NOMO-1 treated with dmso at 0.1 percent for 144 hours (cell line): ENCODE results near the gene ZCCHC24.

Experiments
- DNase-seq: peaks from one replicate; lab custom pipeline; 2025; ENCODE audit not compliant: unreplicated experiment; lab: John Stamatoyannopoulos, UW

ZCCHC24 gene

DNA sequence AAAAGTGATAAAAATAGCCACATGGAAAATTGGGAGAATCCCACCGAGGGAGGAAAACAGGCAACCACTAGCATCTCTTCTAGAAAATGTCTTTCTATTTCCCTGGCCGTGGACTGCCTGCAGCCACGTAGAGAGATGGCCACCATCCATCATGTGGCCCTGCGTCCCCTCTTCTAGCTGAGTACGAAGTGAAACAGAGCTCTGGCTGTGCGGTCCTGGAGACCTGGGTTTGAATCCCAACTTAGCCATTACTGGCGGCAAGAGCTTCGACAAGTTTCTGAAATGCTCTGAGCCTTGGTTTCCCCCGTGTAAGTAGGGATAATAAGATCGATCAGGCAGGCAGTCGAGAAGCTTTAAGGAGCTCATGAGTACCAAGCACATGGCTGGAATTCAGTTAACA, 32.9 kb downstream of the ZCCHC24 start:
- no peak for DNase-seq

DNA sequence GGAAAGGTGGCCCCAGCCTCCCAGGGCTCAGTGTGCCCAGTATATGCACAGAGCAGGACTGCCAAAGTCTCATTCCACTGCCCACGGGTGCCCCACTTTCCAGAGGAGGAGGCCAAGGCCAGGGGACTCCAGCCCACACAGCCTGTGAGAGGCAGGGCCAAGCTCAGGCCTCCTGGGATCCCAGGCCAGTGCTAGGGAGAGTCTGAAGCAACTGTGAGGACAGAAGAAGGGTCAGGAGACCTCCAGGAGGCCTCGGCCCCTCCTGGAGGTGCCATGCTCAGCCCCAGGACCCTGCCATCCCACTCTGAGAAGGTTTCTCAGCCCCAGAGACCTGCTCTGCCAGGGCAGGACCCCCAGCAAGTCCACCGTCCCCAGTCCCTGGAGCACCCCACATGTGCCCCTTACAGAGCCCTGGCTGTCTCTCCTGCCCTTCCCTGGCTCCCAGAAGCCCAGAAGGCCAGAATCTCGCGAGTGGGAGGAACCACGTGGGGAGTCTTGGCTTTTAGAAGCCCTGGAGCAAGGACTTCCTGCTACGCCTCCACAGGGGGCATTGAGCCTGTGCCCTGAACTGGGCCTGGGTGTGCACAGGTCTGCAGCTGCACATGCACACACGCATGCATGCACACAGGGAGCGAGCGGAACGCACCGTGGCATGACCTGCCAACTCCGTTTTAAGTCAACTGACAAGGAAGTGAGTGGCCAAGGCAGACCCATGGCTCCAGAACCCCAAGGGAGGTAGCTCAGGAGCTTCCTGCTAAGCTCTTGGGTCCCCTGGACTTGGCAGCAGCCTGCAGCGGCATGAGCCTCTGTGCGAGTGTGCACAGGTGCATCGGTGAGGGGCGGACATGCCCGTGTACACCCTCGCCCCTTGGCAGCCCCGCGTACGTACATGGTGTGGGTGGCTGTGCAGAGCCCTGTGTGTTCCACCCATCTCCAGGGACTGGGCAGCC, 33.6 kb downstream of the ZCCHC24 start:
- DNase-seq: no peak

DNA sequence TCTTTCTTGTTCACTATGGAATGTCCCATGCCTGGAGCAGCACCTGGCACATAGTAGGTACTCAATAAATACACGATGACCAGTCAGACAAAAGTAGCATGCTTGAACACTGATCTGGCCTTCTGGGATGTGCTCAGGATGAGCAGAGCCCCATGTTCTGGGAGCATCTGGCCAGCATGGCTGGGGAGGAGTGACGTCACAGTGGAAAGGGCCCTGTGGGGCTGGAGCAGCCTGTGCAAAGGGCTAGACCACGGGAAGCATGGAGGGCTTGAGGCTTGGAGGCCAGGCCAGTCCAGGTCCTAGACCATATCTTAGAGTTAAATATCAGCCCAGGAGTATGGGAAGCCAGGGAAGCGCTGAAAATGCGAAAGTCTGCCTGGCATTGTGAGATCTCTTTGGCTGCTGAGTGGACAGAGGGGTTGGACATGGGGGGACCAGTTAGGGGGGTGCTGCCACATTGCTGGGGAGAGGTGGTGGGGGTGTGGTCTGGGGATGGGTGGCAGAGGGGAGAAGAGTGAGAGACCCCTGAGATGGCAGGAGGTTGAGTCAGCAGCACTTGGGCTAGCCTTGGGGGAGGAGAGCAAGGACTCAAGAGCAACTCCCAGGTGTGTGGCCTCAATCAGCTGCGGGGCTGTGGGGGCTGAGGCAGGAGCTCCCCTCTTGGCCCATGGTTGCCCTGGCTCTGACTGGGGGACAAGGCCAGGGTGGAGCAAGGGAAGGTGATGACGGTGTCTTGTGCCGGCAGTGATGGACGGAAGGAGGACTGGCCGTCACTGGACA, 34.9 kb downstream of the ZCCHC24 start:
- no peak for DNase-seq

DNA sequence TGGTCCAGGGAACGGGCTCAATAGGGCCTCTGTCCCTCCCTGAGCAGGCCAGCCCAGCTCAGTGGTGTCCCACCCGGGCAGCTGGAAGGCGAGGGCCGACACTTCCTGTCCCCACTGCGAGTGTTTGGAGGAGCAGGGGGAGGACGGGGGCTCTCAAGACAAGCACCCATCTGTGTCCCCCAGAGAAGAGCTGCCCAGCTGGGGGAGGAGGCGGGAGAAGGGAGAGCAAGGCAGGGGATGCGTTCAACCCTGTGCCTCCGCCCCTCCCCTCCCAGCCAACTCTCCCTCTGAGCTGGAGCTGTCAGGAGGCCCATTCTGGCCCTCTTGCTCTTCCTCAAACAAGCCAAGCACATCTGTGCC, 35.7 kb downstream of the ZCCHC24 start:
- DNase-seq: no peak

DNA sequence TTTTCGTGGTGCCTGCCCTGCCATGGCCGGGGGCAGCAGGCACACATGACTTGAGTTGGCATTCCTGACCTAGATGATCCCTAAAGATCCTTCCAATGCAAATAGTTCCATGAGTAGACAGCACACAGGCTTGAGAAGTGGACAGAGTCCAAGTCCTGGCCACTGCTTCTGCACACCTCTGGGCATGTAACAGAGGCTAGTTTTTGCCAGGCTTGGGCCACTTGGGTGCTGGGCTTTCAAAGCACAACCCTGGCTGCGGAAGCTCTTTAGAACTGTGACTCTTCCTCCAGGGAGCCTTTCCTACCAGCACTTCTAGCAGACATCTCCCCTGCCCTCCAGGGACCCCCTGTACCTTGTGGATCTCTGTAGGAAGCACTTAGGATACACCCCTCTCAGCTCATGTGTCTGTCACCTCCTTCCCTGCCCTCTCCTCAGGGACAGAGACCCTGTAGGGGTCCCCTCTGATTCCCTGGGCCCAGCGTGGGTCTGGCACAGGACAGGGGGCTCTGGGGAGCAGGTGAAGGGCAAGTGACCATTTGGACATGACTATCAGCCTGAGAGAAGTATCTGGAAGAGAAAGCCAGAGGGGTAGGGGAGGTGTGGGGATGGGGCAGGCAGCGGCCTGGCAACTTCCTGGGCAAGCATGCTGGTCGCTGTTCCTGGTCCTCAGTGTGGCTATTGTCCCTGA, 36.2 kb downstream of the ZCCHC24 start:
- no peak for DNase-seq

DNA sequence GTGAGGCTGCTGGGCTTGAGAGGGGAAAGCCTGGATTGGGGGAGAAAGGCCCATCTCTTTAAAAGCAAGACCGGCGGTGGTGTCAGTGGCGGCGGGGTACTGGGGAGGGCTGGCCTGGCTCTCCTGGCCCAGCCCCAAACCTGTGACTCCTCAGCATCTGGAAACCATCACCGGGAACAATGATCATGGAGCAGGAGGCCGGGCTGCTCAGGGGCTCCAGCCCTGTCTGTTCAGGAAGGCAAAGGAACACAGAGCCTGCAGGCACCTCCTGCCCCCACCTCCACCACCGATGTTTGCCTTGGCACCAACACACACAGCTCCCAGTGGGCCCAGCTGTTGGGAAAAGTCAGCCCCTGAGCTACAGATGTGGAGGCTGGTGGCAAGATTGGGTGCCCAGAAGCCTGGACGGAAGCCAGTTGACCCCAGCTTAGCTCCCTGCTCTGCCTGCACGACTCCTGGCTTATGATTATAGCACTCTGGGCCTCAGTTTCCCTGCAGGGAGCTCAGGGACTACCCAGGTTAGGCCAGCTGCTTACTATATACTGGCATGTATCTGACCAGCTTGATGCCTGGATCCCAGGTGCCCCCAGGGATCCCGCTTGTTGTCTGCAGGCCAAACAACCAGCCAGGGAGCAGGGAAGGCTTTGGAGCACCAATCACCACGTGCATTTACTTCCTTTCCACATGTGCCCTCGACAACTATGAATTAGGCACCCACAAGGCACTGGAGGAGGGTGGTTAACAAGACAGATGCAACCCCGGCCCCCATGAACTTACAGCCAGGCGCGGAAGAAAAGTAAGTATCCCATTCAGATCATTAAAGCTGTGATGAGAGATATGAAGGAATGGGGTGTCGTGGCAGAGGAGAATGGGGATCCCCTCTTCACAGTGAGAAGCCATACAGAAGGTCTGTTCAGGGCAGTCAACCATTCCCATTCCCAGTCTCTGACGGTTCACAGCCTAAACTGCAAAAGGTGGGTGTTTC, 37.3 kb downstream of the ZCCHC24 start:
- DNase-seq: no peak

DNA sequence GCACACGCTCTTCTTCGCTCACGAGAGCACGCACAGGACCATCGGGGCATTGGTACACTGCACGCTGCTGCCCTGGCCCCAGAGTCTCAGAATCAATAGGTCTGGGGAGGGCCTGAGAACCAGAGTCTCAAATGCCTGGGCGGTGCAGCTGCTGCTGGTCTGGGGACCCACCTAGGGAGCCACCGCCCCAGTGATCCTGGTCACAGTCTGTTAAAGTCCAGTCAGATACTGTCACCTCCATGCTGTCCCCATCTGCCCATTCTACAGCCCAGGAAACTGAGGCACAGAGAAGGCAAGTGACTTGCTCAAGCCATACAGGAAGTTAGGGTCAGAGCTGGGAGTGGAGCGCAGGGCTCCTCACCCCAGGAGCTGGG, 38.0 kb downstream of the ZCCHC24 start:
- no peak for DNase-seq

DNA sequence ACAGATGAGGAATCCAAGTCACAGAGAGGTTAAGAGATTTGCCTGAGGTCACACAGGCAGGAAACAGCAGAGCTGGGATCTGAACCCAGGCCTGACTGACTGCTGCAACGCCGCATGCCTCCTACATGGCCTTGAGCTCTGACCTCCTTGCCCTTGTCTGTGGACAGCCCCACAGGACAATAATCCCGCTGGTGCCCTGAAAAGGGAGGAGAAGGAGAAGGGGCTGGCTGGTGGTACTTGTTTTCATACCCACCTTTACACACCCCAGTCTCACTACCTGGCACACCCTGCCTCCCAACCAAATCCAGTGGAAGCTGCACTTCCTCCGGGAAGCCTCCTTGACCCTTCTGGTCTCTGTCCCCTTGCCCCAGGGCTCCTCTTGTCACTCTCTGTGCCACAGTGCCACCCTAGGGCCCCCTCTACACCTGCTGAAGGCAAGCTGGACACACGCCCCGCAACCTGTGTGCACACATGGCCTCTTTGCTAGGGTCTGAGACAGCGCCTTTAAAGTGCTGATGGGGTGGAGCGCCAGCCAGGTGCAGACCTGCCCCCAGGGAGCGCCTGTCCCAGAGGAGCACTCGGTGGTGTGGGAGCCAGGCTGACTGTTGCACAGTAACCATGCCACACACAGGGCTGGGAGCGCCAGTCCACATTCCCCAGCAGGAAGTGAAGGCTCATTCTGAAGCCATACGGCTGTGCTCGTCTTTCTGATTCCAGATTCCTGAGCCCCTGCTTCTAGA, 38.6 kb downstream of the ZCCHC24 start:
- DNase-seq: no peak

DNA sequence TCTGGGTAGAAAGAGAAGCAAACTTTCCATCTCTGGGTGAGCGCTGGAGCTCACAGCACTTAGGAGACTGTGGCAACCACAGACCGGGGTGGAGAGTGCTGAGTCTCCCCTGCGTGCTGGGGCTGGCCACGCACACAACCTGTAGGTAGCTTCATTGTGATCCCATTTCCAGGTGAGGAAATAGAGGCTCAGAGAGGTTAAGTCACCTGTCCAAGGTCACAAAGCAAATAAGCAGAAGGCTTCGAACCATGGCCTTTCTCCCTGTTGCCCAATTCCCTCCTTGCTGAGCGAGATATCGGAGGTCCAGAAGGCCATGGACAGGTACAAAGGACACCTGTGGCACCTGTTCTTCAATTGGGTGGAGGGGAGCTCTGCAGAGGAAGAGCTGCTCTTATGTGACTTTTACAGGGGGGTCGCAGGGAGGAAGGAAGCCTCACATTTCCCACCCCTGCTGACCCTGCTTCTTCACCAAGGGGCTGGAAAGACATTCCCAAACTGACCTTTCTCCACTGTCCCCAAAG, 39.4 kb downstream of the ZCCHC24 start:
- DNase-seq: no peak

DNA sequence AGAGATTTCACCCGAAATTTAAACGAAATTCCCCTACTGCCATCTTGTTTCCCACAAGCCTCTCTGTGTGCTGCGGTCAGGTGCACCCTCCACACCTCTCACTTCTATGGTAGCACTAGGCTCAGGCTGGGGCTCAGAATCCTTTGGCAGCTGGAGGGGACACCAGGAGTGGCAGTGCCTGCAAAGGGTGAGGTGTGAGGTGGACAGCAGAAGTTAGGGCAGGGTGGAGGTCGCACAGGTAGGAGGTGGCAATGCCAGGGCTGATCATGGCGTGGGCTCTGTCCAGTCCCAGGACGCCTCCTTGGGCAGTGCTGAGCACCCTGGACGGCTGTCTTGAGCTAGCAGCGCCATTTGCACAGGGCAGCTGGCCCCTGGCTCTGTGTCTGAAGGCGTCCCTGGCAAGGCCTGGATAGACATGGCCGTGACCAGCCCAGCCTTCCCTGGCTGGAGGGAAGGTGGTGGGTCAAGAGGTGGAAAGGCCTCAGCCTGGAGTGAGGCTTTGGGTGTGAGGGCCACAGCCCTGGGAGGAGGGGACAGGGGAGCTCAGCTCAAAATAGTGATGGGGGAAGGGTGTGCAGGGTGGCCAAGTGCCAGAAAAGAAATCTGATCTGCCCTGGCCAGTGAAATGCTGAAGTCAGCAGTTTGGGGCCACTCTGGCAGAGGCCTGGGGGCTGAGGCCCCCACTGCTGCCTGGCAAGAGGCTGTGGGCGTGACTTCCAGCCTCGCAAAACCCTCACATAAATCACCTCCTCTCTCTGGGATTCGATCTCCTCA, 40.0 kb downstream of the ZCCHC24 start:
- DNase-seq: no peak

DNA sequence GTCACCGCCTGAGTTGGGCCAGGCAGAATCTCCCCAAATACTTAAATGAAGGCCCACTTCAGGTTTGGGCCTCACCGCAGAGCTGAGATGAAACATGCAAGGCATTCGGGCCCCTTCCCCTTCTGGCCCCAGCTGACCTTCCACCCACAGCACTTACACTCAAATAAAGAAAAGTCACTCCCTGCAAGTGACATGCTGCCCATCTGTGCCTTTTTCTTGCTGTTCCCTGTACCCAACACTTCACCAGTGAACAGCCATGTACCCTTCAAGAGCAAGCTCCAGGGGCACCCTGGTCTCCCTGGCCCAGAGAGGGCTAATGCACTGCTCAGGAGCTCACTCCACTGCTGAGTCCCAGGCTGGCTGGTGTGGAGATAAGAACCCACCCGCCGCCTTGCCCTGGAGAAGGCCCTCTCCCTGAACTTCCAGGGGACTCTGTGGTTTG, 40.7 kb downstream of the ZCCHC24 start:
- DNase-seq: no peak

DNA sequence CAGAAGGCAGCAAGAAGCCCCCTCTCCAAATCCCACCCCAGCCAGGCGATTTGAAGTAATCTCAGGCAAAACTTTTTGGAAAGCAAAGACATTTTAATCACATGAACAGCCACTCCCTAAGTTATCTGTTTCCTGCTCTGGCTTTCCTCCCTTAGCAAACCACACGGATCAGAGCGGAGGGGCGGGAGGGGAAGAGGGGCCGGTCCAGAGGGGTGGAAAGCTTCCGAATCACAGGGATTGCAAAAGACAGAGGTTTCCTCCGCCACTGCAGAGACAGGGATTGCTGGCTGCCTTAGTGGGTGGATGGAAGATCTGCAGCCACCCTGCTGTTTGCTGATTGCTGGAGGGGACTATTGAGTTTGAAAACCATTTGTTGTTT, 41.2 kb downstream of the ZCCHC24 start:
- DNase-seq: no peak

DNA sequence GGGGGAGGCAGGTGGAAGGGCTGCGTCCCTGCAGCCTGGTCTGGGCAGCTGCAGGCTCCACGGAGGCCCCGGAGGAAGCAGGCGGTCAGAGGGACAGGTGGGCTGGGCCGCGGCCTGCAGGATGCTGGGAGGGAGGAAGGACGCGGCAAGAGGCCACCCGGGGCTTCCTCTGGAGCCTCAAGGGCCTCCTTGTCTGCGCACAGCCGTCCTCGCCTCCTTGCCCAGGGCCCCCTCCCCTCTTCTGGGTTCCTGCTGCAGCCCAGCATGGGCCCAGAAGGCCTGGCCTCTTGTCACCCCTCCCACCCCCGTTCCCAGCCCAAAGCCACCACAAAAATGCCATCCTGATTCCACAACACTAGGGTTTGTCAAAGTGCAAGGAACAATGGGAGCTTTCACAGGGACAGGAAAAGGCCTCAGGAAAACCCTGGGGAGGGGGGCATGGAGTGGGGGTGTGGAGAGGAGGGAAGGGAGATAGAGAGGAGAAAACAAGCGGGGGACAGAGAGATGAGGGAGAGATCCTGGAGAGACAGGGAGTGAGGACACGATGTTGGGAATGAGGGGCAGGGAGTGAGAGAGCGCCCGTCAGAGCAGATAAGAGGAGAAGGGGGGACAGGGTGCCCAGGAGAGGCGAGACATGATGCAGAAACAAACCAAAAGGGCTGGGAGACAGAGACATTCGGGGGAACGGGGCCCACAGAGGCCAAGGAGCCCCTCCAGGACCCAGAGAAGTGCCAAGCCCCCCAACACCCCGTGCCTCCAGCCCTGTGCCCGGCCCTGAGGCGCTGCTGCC, 41.8 kb downstream of the ZCCHC24 start:
- no peak for DNase-seq

DNA sequence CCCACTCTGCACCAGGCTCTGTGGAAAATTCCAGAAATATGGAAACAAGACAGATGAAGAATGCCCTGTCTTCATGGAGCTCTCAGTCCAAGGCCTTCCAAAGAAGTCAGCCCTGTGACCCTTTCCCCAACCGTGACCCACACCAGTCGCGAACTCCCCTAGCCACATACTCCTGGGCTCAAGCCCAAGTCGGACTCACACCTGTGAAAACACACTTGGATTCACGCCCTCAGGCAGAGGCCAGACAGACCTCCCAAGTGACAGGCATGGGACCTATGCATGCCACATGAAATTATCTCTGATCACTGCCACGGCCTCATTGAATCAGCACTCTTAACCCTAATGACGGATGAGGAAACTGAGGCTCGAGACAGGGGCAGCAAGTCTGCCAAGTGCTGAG, 42.5 kb downstream of the ZCCHC24 start:
- DNase-seq: no peak

DNA sequence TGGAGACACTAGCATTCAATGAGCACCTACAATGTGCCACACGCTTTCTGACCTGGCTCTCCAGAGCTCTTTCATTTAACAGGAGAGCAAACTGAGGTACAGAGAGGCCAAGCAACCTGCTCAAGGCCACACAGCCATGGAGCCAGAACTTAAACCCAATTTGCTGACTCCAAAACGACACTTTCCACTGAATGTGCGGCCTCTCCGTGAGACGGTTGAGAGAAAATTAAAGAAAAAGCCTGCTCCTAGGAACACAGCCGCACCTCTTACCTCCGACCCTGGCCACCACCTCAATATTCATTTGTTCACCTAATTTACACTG, 42.8 kb downstream of the ZCCHC24 start:
- no peak for DNase-seq

DNA sequence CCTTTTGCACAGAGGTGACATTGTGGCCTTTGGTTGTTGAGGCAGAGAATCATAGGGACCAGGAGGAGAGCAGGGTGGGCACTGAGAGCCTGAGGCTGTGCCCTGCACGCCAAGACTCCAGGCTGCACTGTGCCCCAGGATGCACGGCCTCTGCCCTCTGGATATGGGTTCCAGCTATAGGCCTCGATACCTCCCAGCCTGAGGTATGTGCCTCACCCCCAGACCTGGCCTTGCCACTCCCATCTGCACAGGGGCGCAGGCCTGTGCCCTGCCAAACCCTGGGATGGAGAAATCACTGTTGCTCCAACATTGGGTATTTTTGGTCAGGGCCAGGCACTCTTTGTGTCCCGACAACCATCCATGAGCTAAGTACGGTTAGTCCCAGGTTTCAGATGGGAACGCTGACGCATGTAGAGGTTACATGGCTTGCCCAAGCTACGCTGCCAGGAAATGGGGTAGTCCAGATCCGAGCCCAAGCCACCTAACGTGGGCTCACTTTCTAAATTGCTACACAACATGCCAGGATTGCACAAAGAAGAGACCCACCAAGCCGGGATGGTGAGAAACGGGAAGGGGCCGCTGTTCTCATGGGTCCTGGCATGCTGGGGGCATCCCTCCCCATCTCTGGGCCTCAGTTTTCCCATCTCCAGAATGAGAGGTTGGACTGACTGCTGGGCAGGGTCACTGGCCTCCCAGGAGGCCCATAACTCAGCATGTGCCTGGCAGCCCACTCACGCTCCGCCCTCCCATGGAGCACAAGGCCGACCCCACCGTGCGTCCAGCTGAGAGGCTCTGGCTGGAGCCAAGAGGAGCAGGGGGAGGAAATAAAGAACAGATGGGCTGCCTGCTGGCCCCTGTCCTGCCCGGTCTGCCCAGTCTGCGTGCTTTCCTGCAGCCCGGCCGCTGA, 44.2 kb downstream of the ZCCHC24 start:
- DNase-seq: no peak
